ENCODE results near the gene CYP3A7.
"Not testable (repeated sequence)": the region's sequence is repeated elsewhere in the genome, so short reads cannot be mapped to it uniquely, and the experiment has no call there.

CYP3A7 gene

DNA sequence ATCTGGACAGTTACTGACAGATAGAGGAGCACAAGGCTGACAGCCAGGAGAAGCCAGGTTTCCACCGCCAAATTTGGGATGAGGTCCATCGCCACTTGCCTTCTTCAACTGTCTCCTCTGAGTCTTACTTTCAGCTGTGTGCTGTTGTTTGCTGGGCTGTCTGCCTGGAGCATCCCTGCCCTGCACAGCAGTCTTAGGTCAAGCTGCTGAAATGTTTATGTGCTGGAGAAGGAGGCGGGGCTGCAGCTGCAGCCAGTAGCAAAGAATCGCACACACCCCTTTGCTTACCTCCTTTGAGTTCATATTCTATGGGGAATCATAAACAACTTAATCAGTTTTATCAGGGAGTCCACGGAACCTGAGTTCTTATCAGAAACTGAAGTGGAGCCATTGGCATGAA is 35.0 kb downstream of the CYP3A7 start:
- DNase-seq = no peak

DNA sequence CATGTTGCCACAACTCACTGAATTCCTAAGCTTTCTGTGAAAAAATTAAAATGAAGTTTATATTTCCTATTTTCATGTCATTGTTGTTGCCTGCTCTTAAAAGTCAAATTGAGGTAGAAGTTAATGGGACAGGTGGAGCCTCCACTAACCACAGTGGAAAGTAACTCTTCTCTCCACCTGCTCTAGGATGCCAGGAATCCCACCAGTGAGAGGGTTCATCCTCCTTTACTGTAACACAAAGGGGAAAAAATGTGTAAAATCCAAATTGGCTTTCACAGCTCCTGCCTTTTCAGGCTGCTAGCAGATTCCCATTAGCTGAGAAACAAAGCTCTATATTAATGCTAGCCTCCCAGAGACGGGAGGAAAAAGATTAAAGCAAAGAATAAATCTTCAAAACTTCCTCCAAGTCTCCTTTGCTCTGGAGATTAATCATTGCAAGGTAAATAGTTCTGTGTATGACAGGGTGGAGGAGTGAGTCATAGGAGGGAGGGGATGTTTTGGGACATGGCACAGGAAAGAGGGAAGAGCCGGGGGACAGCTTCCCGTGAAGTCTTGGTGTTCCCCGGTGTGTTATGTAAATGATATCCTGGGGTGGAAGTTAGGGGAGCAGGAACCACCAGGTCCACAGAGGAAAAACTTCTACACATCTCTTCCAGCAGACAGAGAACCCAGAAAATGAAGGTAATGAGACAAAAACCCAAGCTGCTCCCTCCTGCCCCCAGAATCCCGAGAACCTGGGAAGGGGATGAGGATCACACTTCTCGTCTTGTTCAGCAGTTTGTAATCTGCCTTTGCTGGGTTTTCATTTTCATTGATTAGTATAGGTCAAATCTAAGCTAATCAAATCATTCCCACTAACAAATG is 35.9 kb downstream of the CYP3A7 start:
- DNase-seq = not testable (repeated sequence)

DNA sequence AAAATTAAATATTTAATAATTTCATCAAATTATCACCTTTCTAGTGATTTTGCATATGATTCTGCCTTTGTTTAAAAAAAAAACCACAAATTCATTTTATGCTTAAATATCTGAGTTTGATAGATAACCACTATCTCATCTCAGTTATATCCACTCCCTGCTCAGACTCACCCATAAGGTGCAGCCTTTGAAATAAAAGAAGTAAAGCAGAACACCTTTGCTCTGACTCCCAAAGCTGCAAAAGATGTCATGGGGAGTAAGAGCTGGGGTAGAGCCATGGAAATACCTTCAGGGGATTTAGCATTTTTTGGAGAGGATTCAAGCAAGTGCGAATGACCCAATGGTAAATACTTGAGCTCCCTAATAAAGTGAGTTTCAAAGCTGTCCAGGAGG is 40.1 kb downstream of the CYP3A7 start:
- DNase-seq = no peak

DNA sequence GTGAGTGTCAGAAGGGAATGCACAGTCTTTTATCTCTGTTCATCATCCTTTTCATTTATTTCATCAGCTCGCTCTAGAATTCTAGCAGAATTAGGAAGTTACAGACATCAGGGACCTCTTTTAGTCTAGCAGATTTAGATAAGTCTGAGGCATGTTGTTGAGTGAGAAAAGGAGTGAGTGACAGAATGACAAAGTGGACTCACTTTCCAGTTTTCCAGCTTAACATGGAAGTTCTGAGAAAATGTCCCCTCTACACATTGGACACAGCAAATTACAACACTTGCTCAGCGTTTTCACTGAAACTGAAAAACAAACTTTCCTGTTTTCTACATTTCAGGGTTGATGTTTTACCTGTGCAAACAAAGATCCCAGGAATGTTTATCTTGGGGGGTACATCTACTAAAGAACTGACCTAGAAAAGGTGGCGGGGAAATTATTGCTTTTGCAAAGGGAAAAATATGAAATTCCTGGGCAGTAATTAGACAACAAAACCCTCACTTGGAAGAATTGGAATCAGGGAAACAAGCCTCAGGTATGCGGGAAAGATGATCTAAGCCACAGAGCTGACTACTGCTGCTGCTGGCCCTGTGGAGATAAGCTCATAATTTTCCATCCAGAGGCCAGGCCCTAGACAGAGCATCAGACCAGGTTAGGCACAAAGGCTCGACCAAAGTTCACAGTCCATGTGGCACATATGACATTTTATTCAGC is 40.6 kb downstream of the CYP3A7 start:
- no peak for DNase-seq

DNA sequence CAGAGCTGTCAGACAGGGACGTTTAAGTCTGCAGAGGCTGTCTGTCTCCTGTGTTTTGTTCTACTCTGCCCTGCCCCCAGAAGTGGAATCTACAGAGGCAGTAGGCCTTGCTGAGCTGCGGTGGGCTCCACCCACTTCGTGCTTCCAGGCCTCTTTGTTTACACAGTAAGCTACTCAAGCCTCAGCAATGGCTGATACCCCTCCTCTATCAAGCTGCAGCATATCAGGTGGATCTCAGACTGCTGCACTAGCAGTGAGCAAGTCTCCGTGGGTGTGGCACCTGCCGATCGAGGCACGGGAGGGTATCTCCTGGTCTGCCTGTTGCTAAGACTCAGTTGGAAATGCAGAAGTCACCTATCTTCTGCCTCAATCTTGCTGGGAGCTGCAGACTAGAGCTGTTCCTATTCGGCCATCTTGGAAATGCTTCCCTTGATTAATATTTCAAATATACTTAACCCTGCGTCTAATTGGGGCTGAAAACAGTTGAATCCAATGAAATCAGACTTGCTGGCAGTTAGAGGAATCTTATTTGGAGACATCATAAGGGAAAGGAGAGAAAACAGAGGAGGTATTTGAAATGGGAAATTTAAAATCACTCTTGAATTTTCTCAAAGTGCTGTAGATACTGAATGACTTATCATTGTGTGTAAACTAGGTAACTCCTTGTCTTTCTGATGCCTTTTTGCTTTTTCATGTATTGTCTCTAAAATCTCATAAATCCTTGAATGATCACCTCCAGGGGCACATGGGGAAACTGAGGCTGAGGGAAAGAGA is 41.4 kb downstream of the CYP3A7 start:
- DNase-seq = no peak

DNA sequence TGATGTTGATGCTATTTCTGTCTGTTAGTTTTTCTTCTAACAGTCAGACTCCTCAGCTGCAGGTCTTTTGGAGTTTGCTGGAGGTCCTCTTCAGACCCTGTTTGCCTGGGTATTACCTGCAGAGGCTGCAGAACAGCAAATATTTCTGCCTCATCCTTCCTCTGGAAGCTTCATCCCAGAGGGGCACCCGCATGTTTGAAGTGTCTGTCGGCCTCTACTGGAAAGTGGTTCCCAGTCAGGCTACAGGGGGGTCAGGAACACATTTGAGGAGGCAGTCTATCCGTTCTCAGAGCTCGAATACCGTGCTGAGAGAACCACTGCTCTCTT is 41.9 kb downstream of the CYP3A7 start:
- DNase-seq = no peak

DNA sequence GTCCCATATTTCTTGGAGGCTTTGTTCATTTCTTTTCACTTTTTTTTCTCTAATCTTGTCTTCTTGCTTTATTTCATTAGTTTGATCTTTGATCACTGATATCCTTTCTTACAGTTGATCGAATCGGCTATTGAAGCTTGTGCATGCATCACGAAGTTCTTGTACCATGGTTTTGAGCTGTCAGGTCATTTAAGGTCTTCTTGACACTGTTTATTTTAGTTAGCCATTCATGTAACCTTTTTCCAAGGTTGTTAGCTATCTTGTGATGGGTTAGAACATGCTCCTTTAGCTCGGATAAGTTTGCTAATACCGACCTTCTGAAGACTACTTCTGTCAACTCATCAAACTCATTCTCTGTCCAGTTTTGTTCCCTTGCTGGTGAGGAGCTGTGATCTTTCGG is 42.4 kb downstream of the CYP3A7 start:
- DNase-seq = not testable (repeated sequence)

DNA sequence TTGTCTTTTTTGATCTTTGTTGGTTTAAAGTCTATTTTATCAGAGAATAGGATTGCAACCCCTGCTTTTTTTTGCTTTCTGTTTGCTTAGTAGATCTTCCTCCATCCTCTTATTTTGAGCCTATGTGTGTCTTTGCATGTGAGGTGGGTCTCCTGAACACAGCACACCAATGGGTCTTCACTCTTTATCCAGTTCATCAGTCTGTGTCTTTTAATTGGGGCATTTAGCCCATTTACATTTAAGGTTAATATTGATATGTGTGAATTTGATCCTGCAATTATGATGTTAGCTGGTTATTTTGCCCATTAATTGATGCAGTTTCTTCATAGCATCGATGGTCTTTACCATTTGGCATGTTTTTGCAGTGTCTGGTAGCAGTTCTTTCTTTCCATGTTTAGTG is 43.3 kb downstream of the CYP3A7 start:
- not testable (repeated sequence) for DNase-seq

DNA sequence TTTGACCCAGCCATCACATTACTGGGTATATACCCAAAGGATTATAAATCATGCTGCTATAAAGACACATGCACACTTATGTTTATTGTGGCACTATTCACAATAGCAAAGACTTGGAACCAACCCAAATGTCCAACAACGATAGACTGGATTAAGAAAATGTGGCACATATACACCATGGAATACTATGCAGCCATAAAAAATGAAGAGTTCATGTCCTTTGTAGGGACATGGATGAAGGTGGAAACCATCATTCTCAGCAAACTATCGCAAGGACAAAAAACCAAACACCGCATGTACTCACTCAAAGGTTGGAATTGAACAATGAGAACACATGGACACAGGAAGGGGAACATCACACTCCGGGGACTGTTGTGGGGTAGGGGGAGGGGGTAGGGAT is 44.1 kb downstream of the CYP3A7 start:
- DNase-seq = not testable (repeated sequence)

DNA sequence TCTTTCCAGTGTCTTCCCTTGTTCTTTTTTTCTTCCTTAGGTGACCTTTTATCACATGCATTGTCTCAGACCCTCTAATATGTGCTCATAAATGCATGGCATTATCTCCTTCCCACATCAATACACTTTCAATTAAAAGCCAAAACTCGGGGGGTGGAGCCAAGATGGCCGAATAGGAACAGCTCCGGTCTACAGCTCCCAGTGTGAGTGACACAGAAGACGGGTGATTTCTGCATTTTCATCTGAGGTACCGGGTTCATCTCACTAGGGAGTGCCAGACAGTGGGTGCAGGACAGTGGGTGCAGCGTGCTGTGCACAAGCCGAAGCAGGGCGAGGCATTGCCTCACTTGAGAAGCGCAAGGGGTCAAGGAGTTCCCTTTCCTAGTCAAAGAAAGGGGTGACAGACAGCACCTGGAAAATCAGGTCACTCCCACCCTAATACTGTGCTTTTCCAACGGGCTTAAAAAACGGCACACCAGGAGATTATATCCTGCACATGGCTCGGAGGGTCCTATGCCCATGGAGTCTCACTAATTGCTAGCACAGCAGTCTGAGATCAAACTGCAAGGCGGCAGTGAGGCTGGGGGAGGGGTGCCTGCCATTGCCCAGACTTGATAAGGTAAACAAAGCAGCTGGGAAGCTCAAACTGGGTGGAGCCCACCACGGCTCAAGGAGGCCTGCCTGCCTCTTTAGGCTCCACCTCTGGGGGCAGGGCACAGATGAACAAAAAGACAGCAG is 49.0 kb downstream of the CYP3A7 start:
- DNase-seq = not testable (repeated sequence)

DNA sequence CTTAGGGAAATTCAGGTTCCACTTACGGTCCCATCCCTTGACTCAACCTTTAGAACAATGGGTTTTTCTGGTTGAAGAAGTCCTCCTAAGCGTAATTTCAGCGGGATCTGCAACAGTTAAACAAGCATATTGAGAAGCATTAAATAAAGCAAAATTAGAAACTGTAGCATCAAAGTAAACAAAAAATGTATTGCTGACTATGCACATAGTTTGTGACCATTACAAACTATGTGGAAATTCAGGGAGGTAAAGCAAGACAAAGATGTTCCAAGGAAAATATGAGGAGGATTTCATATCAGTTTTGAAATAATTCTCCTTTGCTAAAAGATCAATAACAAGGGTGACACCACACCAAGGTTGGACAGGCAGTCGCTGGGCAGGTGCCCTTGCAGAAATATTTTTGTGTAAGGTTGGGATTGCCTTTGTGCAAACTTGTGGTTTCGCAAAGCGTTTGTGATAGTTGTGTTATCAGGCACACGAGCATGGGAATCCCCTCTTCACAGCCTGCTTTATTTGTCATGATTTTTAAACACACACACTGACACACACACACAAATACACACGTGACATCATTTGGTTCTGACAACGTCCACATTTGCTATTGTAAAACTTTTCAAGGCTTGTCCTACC is 49.8 kb downstream of the CYP3A7 start:
- DNase-seq = no peak

DNA sequence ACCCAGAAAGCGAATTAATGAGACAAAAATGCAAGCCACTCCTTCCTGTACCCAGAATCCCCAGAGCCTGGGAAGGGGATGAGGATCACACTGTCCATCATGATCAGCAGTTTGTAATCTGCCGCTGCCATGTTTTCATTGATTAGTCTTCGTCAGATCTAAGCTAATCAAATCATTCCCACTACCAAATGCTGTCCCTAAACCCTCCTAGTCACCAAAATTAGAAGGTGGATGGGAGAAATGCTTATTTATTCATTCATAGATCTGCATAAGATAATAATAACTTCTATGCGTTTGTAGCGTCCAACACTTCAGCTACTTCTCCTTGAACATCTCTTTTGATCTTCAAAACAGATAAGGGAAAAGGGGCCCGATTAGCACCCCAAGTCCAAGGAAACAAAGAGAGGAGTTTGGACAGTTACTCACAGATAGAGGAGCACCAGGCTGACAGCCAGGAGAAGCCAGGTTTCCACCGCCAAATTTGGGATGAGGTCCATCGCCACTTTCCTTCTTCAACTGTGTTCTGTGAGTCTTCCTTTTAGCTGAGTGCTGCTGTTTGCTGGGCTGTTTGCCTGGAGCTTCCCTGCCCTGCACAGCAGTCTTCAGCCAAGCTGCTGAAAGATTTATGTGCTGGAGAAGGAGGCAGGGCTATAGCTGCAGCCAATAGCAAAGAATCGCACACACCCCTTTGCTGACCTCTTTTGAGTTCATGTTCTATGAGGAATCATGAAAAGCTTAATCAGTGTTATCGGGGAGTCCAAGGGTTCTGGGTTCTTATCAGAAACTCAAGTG is 55.4 kb downstream of the CYP3A7 start, which contains the start of gene CYP3A5:
CYP3A5 (minus strand) TSS at position 597 of the 792 bp plus-strand sequence; CDS start at position 497, 100 bp downstream.
- DNase-seq = peak; percentile 24

DNA sequence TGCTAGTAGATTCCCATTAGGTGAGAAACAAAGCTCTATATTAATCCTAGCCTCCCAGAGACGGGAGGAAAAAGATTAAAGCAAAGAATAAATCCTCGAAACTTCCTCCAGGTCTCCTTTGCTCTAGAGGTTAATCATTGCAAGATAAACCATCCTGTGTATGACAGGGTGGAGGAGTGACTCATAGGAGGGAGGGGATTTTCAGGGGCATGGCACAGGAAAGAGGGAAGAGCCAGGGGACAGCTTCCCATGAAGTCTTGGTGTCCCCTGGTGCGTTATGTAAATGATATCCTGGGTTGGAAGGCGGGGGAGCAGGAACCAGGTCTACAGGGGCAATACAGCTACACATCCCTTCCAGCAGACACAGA is 56.0 kb downstream of the CYP3A7 start:
- DNase-seq = peak; percentile 2

DNA sequence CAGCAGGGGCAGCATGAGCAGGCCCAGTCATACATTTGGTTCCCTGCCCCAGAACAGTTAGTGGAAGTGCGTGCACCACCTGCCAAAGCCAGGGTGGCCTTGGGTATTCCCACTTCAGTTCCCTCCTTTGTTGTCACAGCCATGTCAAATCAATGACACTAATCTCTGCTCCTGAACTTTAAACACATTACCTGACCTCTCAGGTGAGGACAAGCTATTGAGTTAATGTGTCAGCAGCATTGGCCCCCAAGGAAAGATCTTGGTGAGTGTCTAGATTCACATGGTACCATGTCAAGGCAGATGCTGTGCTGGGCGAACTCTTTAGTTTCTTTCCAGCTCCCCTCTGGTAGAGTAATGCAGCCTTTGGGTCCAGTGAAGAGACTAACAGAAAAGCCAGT is 57.3 kb downstream of the CYP3A7 start:
- no peak for DNase-seq

DNA sequence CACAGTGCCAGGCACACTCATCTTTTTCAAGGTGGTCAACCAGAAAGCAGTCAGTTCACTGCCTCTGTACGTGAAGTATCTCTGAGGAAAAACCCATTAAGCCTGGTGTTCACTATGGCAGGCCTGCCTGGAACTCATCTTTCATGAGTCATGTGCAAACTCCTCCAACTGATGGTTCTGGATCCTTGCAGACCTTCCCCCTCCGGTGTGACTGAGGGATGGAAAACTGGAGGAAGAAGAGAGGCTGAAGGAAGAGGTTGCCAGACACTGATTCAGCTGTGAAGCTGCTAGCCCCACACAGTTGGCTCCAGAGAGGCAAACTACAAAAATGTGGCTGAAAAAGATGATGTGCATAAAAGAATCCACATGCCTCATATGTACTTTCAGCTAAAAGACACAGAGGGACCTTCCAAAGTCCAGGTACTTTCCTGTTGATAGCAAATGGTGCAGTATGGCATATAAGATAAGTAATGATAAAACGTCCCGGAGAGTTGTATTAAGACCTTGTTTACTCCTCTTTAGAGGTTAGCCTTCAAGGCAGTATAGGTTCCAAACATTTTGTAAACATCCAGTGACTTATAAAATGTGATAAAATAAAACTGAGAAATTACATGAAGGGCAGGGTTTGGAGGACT is 57.9 kb downstream of the CYP3A7 start:
- peak; percentile 2 for DNase-seq

DNA sequence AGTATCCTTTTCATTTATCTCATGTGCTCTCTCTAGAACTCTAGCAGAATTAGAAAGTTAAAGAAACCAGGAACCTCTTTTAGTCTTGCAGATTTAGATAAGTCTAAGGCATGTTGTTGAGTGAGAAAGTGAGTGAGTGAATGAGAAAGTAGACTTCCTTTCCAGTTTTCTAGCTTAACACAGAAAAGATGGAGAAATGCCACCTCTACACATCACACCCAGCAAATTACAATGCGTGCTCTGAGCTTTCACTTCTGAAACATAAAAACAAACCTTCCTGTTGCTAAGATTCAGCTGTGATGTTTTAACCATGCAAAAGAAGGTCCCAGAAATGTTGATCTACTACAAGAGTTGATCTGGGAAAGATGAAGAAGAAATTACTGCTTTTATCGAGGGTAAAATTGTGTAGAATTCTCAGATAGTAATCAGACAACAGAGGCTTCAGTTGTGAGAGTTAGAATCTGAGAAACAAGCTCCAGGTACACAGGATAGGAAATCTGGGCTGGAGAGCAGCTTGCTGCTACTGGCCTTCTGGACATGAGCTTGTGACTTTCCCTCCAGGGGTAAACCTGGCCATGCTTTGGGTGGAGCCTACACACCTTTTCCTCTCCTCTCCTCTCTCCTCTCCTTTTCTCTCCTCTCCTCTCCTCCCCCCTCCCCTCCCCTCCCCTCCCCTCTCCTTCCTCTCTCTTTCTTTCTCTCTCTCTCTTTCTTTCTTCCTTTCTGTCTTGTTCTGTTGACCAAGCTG is 59.8 kb downstream of the CYP3A7 start:
- no peak for DNase-seq

DNA sequence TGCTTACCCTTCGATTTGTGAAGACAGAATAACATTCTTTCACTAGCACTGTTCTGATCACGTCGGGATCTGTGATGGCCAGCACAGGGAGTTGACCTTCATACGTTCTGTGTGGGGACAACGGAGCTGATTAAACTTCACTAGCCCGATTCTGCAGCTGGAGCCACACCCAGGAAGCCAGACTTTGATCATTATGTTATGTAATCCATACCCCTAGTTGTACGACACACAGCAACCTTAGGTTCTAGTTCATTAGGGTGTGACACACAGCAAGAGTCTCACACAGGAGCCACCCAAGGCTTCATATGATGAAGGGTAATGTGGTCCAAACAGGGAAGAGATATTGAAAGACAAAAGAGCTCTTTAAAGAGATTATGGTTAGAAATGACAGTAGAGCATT is 62.4 kb downstream of the CYP3A7 start:
- DNase-seq = no peak

DNA sequence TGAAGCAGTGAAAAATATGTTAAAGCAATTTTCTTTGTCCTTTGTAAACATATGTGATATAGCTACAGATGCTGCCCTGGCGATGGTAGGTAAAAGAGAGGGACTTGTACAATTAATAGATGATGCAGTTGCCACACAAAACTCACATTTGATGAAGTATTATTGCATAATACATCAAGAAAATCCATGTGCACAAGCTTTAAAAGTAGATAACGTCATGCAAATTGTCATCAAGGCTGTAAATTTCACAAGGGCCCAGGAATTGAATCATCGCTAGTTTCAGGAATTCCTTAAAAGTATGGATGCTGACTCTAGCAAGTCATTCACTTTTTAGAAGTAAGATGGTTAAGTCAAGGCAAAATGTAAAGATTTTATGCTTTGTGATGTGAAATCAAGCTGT is 65.2 kb downstream of the CYP3A7 start:
- peak; percentile 3 for DNase-seq

DNA sequence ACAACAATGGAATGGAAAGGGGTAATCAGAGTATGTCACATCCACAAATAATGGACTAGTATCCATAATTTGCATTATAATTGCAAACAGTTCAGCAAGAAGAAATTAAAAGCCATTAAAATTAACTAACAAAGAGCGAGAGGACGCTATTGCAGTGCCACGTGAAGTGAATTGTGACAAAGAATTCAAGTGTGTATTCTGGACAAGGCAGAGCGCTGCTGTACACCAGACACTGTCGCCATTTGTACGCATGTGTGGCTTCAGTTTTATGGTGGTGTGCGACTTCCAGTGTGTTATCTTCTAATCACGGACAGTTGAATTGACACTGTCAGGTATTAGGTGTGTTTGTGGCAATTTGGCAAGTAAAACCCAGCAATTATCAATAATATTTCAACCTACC is 66.5 kb downstream of the CYP3A7 start:
- no peak for DNase-seq

DNA sequence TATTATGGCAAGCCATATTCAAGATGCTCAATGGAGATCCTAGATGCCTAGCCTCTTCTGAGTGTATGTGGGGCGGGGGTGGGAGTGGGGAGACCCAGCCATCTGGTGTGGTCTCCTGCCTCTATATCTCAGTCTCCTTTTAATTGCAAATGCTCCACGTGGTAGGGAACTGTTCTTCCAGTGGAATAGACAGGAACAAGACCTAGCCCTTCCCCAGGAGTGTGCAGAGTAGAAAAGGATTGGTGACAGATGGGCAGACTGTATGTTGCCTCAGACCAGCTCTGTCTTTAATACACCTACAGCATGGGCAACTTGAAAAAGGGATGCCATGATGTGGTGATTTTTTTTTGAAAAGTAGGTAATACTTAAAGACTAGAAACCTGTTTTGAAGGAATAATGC is 67.8 kb downstream of the CYP3A7 start:
- DNase-seq = no peak

All from fibroblast of skin of abdomen (primary cell).